NCI-H2196 treated with DMSO at 0.1 percent for 48 hours (cell line): ENCODE results near the gene NELL2.
"Not testable (repeated sequence)": the region's sequence is repeated elsewhere in the genome, so short reads cannot be mapped to it uniquely, and the experiment has no call there.

ENCODE experiments used
- DNase-seq: peaks from one replicate; lab custom pipeline; 2025; ENCODE audit not compliant: unreplicated experiment; lab: John Stamatoyannopoulos, UW

The NELL2 gene

DNA sequence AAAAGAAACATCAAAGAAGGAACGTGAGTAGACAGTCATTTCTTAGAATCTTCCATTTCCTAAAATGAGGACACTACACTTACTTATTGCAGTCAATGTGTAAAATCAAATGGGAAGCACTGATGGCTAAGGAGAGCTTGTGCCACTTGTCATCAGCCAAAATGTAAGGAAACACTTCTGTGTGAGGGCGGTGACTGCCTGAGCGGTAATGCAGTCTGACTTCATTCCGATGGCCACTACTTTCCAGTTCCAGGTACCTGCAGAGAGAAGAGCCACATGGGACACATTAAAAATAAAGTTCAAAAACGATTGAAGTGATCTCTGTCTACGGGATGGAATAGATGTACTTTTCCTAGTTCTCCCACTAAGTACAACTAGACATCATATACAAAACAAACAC, 96.3 kb downstream of the NELL2 start:
- DNase-seq, result no peak

DNA sequence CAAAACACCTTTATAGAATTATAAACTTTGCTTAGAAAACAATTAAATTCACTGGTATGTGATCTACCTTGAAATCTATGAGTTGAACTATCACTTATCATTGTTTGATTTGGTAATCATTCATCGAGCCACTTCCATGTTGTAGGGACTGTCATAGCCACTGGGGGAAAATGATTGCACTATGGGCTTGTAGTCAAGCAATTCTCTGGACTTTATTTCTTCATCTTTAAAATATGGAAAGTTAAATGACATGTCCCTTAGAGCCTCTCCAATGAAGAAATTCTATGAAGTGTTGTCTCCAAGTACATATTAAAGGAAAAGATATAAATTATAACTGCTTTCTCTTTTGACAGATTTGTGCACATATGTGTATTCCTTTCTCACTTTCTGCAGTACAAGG, 97.3 kb downstream of the NELL2 start:
- no peak for DNase-seq

DNA sequence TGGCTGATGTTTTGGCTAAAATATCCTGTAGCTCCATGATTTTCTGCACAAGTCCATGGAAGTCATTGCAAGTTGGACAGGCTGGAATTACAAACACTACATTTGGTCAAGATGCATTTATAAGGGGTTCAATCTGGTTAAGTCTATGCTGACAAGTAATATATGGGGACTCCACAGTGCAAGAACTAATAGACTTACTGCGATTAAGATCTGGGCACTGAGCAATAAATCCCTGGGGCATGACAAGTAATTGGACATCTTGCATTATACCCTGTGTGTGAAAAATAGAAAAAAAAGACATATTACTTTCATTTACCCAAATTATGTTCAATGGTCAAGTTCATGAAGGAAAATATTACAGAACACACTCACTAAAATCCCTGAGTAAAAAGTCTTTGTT, 99.1 kb downstream of the NELL2 start:
- no peak for DNase-seq

DNA sequence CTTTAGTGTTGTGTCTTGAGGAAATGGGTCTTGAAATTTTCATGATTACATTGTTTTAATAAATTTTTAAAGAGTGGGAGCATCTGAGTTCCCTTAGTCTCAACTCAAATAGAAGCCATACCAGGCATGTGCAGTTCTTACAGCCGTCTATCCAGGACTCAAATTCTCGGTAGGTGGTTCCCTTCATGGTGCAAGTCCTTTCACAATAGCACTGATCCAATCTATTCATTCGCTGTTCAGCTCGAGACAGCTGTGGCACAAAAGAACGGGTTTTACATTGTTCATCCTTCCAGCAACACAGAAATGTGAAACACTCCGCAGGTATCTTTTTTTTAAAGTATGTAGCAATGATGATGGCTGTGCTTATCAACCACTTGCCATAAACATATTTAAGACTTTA, 100.2 kb downstream of the NELL2 start:
- no peak for DNase-seq

DNA sequence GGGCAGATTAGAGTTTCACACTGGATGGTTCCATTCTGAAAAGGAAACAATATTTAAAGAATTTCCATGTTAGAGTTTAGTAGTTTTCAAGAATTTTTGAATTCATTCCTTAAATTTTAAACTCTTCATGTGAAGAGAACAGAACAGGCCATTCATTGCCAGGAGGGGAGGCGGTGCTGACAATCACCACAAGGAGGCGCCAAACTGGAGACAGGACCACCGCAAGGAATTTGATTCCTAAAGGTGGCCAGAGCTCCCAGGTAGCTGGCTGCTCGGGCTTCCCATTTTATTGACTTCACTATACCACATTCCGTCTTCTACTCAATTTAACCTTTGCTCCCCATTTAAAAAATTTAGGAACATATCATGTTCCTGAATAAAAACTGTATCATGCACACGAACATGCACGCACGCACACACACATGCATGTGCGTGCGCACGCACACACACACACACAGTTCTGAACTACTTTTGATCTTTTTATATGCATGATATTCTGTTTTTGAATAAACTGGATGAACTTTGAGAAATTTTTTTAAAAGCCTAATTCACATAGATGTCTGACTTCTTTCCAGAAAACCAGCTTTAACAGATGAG, 101.2 kb downstream of the NELL2 start:
- no peak for DNase-seq

DNA sequence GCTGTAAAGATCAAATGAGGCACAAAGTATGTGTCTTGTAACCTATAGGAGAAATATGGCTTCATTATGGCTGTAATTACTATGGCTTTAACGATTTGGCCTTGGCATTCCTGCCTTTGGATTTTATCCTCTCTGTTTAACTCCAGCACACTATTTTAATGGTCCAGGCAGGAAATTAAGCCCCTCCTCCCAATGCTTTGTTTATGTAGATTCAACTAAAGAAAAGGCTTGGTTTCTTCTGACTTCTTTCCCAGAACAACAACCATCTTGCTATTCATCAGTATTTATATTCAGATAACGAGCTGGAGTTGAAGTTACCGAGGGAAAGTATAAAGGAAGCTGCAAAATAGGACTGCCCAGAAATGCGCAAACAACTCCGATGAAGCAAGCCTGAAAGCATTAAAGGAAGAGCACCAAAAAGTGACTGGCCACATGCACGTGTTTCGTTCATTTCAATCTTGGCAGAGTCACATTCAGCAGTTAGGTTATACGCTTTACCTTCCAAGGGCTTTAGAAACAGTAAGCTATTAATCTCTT, 104.6 kb downstream of the NELL2 start:
- DNase-seq, result no peak

DNA sequence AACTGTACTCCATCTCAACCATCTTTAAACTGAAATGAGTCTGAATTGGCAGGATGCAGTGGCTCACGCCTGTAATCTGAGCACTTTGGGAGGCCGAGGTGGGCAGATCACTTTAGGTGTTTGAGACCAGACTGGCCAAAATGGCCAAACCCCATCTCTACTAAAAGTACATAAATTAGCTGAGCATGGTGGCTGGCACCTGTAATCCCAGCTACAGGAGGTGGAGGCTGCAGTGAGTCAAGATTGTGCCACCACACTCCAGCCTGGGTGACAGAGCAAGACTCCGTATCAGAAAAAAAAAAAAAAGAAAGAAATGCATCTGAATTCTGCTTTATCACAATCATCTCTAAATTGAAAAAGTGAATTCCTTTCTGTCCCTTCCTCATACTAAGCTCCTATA, 110.3 kb downstream of the NELL2 start:
- DNase-seq, result no peak

DNA sequence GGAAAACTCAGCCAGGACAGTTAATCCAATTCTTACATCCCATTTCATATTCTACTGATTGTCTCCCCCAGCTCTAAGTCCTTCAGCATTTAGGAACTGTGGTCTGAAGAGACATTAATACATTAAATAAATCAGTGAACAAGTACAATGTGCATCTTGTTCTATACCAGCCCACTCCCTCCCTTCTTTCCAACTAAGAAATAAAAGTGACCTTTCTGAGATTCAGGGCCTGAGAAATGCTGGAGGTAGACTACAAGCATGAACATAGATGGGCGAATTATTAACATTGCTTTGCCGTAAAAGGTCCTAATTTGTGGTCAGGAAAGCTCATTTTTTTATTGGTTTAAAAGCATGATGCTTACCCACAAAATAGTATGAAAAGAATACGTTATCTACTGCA, 113.1 kb downstream of the NELL2 start:
- no peak for DNase-seq

DNA sequence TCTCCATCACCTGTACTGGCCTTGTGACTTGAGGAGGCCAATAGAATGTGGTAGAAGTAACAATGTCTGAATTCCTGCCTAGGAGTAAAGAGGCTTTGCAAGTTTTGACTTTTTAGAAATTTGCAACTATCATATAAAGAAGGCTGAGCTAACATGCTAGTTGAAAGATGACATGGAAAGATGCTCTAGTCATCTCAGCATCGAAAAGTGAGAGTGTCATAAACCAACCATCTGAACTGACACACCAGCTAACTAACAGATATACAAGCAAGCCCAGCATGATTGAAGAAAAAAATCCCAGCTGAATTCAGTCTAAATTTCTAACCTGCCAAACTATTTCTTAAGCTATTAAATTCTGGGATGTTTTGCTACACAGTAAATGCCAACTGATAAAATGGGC, 116.8 kb downstream of the NELL2 start:
- DNase-seq, result no peak

DNA sequence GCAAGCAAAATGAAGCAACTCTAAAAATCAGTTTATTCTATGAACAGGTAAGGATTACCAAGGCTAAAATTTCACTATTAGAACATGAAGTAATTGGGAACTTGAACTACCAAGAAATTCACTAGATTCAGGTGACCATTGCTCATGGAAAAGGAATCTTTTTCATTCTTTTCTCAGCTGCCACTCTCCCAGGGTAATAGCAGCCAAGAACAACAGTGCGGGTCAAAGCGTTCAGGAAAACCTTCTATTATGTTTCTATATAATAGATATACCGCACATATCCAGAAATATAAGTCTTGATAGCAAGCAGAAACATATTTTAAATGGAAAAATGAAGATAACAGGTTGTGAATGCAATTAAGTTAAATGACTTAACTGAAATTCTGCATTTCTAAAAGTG, 125.6 kb downstream of the NELL2 start:
- DNase-seq, result no peak

DNA sequence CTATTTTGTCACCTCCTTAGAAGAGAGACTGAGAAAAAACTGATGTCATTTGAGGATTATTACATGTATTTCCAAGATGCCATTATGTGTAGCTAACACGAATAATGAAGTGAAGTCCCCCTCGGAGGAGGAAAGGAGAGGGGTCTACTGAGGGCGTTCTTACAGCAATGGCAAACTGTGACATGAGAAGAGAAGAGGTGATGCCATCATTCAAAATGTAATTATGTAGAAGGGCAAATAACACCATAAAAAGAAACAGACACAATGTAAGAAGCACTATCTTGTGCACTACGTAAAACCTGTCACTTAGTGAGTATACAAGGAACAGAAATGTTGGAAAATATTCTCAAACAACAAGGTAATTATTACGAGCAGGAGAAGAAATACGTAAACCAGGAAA, 126.5 kb downstream of the NELL2 start:
- no peak for DNase-seq

DNA sequence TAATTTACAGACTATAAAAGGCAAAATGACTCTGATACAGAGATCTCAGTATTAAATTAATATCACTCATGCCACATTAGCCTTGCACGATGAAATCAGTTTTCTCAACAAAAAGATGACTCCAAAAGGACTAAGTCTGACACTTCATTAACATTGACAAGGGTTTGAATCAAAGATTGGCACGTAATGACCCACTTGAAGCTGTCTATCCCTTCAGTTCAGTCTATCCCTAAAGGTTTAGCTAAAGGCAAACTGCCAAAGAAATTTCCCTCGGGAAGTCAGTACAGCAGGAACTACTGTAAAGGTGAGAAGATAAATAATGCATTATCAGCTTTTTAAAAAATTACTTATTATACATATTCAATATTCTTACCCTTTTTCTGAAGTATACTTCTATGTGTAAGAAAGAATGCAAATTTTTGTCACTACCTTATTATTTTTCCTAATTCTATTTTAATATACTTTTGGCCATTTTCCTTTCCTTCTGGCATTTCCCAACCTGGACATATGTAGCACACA, 127.1 kb downstream of the NELL2 start:
- no peak for DNase-seq

DNA sequence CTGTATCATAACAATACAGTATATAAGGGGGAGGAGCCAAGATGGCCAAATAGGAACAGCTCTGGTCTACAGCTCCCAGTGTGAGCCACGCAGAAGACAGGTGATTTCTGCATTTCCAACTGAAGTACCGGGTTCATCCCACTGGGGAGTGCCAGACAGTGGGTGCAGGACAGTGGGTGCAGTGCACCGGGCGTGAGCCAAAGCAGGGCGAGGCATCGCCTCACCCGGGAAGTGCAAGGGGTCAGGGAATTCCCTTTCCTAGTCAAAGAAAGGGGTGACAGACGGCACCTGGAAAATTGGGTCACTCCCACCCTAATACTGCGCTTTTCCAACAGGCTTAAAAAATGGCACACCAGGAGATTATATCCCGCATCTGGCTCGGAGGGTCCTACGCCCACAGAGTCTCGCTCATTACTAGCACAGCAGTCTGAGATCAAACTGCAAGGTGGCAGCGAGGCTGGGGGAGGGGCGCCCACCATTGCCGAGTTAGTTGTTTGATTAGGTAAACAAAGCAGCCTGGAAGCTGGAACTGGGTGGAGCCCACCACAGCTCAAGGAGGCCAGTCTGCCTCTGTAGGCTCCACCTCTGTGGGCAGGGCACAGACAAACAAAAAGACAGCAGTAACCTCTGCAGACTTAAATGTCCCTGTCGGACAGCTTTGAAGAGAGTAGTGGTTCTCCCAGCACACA, 134.7 kb downstream of the NELL2 start:
- DNase-seq, result not testable (repeated sequence)

DNA sequence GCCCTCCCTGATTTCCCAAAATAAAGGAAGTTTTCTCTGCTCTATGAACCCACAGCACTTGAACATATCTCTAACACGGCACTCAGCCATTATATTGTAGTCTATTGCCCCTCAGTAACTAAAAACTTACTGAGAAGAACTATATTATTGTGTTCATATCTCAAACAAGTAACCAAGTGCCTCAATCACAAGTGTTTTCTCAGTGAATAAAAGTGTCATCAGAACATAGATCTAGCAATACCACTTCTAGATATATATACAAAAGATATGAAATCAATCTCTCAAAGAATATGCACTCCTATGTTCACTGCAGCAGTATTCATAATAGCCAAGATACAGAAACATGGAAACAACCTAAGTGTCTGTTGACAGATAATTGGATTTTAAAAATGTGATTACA, 138.1 kb downstream of the NELL2 start:
- DNase-seq, result no peak

DNA sequence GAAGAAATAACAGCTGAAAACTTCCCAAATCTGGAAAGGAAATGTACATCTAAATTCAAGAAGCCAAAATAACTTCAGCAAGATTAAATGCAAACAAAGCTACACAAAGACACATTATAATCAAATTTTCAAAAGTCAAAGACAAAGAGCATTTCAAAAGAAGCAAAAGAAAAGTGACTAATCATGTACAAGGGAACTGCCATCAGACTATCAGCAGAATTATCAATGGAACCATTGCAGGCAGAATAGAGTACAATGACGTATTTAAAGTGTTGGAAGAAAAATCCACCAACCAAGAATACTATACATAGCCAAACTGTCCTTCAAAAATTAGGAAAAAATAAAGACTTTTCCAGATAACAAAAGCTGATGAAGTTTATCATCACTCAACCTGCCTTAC, 147.5 kb downstream of the NELL2 start:
- DNase-seq, result no peak

DNA sequence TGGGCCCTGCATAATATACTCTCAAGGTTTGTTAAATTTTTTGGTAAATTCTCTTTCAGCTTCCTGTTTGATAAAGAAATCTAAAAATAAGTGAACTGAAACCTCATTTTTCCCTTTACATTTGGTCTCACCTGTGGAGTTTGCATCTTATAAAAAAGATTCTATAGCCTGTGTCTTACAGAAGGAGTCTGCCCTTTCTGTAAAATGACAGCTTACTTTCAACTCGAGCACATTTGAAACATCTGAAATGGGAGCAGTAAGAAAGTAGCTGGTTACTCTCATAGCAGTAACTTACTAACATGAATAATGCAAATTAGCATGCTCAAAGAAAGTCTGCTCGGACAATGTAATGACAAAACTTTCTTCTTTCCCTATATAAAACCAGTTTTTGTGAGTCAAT, 155.8 kb downstream of the NELL2 start:
- no peak for DNase-seq

DNA sequence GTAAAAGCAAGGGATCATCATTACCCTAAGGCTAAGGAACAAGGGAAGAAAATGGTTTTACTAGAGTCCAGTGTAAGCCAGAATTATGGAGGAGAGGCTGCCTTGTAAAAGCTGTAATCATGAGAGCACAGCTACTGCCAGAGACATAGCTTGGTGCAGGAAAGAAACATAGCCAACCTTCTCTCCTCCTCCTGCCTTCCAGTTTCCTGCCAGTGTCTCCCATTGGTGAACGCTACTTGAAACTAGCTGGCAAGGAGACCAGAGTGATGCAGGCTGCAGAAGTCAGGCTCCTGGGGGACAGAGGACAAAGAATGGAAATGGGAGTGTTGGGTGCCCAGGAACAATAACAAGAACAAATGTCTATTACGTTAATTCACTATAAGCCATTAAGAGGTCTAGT, 158.5 kb downstream of the NELL2 start:
- DNase-seq, result no peak

DNA sequence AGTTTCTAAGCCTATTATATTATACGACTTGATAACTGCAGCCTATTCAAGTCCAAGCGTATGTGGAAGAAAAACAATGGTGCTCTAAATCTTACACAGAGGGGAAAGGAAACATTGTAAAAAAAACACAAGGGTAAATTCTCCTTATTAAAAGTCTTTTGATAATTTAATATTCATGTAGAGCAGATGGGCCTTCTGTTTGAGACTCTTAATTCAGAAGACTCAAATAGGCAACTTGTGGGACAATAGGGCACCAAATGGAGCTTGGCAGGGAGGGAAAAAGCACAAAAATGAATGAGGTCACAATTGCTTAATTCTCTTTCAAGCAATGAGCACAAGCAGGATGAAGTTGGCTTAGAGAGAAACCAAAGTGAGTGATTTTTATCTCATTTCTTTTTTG, 159.4 kb downstream of the NELL2 start:
- no peak for DNase-seq

DNA sequence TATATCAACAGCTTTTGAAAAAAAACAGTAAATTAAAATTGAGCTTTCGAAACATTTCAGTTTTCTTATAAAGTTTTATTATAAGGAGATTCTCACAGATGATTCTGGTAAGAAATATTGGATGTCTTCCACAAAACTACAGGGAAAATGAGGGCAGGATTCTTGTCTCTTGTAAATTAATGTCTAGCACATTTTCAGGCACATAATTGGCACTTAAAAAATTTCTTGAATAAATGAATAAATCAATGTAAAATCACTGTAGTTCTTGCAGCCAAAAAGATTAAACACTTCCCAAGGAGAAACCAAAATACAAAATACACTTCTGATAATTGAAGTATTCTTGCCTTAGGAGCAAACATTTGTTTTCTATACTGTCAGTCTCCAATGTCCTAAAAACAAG, 164.4 kb downstream of the NELL2 start:
- DNase-seq, result no peak

DNA sequence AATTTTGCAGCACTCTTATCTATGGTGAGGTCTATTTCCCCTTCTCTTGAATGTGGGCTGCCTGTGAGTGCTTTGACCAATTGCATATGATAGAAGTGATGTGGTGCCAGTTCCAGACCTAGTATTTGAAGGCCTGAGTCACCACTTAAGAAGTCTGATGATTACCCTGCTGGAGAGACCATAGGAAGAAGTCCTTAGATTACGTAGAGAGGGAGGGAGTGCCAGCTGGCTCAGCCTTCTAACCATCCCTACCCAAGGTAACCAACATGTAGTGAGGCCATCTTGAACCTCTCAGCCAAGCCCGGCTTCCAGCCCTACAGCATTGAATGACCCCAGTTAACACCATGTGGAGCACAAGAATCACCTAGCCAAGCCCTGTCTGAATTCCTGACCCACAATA, 166.9 kb downstream of the NELL2 start:
- no peak for DNase-seq

DNA sequence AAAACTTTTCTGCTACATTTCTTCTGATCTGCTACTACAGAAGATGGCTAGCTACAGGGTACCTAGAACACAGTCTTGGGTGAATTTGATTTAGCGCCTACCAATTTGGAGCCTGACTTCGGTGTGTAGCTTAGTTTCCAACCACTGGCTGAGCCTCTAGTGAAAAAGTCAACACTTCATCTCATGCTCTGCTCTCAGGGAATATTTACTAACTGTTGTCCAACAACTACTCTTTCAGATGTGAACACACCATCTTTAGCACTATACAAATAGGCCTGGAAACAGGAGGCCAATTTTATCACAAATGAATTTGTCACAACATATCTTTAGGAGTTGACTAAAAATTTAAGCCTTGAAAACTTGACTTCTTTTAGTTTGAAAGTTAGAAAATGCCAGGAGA, 167.9 kb downstream of the NELL2 start:
- DNase-seq, result no peak

DNA sequence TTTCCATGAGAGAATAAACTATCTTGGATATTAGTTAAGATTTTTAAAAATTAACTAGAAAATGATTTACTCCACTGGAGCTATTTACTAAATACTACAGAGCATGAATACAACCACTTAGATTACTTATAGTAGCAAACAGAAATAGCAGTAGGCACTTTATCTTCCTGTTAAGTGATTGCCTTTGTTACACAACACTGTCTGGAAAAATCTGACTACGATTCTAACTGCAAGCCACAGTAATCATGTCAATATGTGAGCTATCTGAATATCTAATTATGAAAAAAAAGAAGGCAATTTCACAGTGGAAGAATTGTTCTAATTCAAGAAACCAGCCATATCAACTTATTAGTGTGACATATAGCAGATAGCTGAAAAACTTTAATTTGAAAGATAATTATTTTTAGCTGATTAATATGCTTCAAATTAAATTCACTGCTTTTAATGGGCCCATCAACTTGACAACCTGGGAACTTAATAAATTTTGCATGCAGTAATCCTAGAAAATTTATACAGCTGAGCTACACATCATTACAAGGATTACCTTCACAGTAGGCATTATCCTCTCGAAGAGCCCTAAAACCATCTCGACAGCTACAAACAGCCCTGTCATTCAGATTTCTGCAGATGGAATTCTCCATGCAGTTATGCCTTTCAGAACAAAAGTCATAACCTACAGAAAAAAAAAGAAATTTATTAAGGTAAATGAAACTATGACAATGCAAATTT, 172.8 kb downstream of the NELL2 start:
- no peak for DNase-seq
